GM10248 (cell line): ENCODE results near the gene PHACTR1.

Experiments
- CTCF ChIA-PET: fragments of 300-600 bp; sonication (Branson Sonifier 250); formaldehyde crosslinking; extraction: SDS; loops from one replicate; lab custom pipeline; 2021; ENCODE audit warnings: antibody characterized with exemption; lab: Yijun Ruan, JAX
- POLR2A ChIA-PET: fragments of 350-650 bp; sonication (Branson Sonifier 250); formaldehyde crosslinking; extraction: SDS; loops from one replicate; lab custom pipeline; 2020; ENCODE audit warnings: antibody characterized with exemption; lab: Yijun Ruan, JAX
- DNase-seq: peaks from one replicate; pipeline ENCODE4 v3.0.0; 2012; ENCODE audit errors: extremely low spot score
- TF ChIP-seq, protein P1 (sequence below): IDR thresholded peaks from 2 replicates; pipeline ENCODE4 v1.5.1; 2012; ENCODE audit warnings: mild to moderate bottlenecking, low read depth; ENCODE audit errors: extremely low read depth, missing control alignments, control extremely low read depth

PHACTR1 gene

DNA sequence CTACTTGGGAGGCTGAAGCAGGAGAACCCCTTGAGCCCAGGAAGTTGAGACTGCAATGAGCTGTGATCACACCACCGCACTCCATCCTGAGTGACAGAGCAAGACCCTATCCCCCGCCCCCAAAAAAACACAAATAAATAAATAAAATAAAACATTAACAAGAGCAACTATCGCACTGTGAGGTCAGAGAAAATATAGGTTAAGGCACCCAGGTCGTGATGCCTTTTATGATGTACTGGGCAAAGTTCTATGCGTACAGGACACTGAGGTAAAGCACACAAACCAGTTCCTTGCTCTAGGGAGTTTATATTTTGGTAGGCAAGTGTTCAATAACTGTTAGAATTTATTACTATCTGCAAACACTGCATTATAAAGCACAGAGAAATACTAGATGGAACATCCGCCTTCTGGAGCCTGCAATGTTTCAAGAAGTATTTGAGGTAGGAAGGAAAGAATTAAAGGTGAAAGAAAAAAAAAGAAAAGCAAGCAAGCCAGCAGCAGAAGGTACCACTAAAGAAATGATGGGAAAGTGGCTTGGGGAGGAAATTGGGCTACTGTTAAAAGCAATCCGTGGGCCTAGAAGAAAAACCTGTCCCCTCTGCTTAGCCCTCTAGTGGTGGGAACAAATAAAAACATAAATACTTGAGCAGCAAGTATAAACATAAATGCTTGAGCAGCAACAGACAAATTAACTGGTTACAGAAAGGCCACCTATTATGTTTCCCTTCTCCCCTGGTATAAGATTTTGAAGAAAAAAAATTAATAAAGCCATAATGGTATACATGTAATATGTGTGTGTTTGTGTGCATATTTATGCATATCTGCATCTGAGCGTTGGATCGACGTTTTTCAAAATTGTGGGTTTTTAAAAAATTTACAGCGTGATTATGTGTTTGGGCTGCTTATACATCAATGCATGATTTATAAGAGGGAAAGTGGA, 128.0 kb downstream of the PHACTR1 start:
- ChIA-PET CTCF (interaction anchor here (1.4 to 1.8 kb wide), 2 partner anchors 13 to 17 kb away, joined by 4 to 7 read pairs; no protein-coding TSS in a partner anchor), POLR2A (no interaction called here)
- TF ChIP-seq, protein P1, sequence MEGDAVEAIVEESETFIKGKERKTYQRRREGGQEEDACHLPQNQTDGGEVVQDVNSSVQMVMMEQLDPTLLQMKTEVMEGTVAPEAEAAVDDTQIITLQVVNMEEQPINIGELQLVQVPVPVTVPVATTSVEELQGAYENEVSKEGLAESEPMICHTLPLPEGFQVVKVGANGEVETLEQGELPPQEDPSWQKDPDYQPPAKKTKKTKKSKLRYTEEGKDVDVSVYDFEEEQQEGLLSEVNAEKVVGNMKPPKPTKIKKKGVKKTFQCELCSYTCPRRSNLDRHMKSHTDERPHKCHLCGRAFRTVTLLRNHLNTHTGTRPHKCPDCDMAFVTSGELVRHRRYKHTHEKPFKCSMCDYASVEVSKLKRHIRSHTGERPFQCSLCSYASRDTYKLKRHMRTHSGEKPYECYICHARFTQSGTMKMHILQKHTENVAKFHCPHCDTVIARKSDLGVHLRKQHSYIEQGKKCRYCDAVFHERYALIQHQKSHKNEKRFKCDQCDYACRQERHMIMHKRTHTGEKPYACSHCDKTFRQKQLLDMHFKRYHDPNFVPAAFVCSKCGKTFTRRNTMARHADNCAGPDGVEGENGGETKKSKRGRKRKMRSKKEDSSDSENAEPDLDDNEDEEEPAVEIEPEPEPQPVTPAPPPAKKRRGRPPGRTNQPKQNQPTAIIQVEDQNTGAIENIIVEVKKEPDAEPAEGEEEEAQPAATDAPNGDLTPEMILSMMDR: peak; percentile 54
- peak; percentile 32 for DNase-seq

DNA sequence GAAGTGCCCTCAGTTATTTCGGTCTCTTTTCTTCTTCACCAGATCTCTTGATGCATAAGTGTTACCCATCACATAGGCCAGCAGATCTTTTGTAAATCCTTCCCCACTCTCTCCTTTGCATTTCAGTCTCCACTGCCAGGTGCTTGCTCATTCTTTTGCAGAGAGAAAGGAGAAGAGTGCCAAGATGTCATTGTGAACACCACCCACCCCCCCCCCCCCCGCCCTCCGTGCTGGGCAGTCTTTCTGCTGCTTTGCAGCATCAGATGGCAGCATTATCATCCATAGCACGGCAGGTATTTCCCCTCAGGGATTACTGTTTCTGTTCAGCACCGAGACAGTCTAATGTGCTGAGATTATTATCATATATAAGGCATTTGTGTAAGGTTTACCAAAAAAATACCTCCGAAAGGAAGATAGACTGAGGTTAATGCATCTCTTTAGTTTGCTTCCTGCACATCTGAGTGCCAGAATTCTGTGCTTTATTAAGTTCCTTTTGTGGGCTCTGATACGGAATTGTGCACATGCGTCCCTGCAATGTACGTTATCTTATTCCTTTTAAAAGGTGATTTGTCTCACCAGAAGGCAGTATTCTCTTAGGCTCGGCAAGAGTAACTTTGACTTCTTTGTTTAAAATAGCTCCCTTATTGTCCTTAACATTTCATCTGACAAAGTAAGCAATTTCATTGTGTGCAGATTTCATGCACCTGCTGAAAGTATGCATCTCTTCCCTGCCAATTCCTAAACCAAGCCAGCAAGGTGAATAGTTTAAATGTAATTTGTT, 128.8 kb downstream of the PHACTR1 start:
- ChIA-PET CTCF (no interaction called here), POLR2A (no interaction called here)
- DNase-seq: no peak
- TF ChIP-seq, protein P1: no peak

DNA sequence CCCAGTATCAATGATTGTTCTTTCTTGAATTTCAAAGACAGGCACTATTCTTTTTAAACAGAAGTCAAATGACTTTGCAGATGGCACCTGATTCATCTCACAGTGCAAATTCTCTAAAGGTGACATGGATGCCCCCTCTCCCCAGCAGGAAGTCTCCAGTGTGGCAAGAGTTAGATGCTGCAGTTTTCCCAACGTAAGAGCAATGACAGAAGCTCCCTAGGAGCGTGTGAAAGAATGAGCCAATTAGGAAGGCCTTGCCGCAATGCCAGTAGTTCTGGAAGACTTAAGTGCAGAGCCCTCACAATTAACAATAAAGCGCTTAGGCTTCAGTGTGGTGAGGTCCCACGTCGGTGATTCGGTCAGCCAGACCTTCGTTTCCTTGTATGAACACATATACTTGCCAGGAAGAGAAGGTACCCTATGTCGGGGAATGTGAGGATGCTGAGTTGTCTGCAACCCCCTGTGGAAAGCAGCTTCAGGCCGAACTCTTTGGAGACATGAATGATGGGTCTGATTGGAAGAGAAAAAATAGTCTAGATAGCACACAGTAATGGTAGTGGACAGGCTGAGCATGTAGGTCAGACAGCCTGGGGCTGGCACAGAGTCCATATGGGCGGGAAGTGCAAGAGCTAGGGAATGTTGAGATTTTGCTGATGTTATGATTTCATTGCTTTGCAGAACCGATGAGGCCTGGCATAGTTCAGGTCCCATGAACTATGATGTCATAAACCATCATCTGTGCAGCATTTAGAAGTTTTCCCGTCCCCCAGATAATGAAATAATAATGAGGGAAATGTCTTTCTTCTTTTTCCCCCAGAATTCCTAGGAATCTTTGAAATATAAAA, 132.6 kb downstream of the PHACTR1 start:
- no peak for DNase-seq
- TF ChIP-seq, protein P1: no peak
- ChIA-PET POLR2A (no interaction called here), CTCF (no interaction called here)

DNA sequence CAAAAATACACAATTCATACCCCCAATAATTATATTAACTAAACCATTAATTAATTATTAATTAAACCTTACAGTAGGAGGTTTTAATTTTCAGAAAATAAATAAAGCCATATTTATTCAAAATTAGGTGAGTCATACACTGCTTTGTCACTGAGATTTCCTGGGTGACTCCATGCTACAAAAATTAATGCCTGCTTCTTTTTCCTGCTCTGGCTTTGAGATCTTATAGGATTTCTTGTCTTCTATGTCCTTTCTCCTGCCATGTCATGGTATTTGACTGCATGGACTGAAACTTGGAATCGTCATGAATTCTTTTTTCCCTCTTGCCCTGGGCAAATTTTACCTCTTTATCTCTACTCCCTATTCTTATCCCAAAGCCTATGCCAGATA, 133.2 kb downstream of the PHACTR1 start:
- TF ChIP-seq, protein P1: no peak
- ChIA-PET POLR2A (no interaction called here), CTCF (no interaction called here)

DNA sequence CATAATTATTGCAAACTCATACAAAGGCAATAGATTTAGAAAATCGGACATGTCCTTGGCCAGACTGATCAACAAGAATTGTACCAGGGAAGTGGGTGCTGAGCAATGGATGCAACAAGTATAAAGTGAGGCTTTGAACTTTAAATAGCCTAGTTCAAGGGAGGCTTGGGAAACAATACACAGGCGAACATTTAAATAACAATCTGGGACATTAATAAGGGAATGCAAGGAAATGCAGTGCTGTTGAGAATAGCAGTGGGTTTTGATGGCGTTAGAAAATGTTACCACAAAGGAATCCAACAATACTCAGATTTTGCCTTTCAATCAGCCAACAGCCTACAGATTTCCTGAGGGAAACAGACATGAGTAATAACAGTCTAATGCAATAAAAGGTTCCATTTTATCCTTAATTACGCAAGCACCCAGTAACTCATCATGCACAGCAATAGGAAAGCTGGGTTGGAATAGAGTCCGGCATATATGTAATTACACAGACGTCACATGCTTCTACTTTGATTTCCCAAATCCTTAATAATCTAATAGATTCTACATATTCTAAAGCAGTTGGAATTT, 134.6 kb downstream of the PHACTR1 start:
- TF ChIP-seq, protein P1: no peak
- DNase-seq: no peak
- ChIA-PET CTCF (no interaction called here), POLR2A (no interaction called here)

More for the DNA sequence above, 133.2 kb downstream of the PHACTR1 start:
- no peak for DNase-seq
